HCT116 (cell line): Measurements from ENCODE around the gene TEX101. TPM values are rescaled to one million over a fixed set of nuclear protein-coding genes. Genes with fewer than 3 reads are reported as not detected.

ENCODE experiments used
- ATAC-seq: fragments of 200-7000 bp; cut with Tn5 transposase; 2 replicates; pipeline ENCODE4 v1.9.1; 2020; ENCODE audit warnings: mild to moderate bottlenecking, moderate library complexity
- BruUV-seq: library from RNA; stranded (reverse); fragments of 400-500 nt; replicated peaks from 2 replicates; lab custom pipeline; 2021; lab: Mats Ljungman, UMichigan
- CTCF ChIA-PET: fragments of 300-600 bp; sonication (Branson Sonifier 250); formaldehyde crosslinking; loops from one replicate; lab custom pipeline; 2021; ENCODE audit warnings: antibody characterized with exemption; lab: Charles Lee
- POLR2A ChIA-PET: fragments of 300-600, 350-600 bp; sonication (Branson Sonifier 250); formaldehyde crosslinking; loops from one replicate; lab custom pipeline; 2021; ENCODE audit warnings: antibody characterized with exemption; lab: Charles Lee
- RAD21 ChIA-PET, 2 experiments: fragments of 300-600 bp; sonication (Branson Sonifier 250); formaldehyde crosslinking; loops; one replicate each; lab custom pipeline; 2023; ENCODE audit warnings: low total read pairs in 2 of 2; ENCODE audit not compliant: uncharacterized antibody in 2 of 2, unreplicated experiment in 2 of 2, low non-redundant PET in 1 of 2; lab: Charles Lee
- DNase-seq: peaks from one replicate; pipeline ENCODE4 v3.0.0-alpha.2; 2010; ENCODE audit warnings: low read depth, low spot score
- H2AFZ ChIP-seq: fragments of 200-600 bp; shearing (Covaris generic), sonication (generic); 2 replicates; pipeline ENCODE4 v1.6.1; 2017; ENCODE audit warnings: low read depth, mixed run types, mixed read lengths, antibody characterized with exemption, low read length; ENCODE audit not compliant: poor library complexity, severe bottlenecking
- H3K27ac ChIP-seq: 2 replicates; pipeline ENCODE4 v1.5.1; 2012; ENCODE audit warnings: low read depth, low read length
- H3K27me3 ChIP-seq: fragments of 200-600 bp; sonication (generic); 2 replicates; pipeline ENCODE4 v1.6.1; 2016; ENCODE audit warnings: mixed run types, low read length, mixed read lengths; ENCODE audit not compliant: insufficient read depth
- H3K36me3 ChIP-seq, 2 experiments: fragments of 200-500 bp in 1 of 2; fragments of 200-600 bp in 1 of 2; sonication (Bioruptor generic) in 1 of 2; sonication (generic) in 1 of 2; 2 replicates each; pipeline versions ENCODE4 v1.5.1 to v1.6.1; 2014 to 2016; ENCODE audit warnings: low read length in 2 of 2, inconsistent platforms in 1 of 2, mixed read lengths in 1 of 2, mixed run types in 1 of 2; ENCODE audit not compliant: insufficient read depth in 2 of 2, control insufficient read depth in 1 of 2
- H3K4me1 ChIP-seq, 2 experiments: fragments of 200-600 bp in 1 of 2; sonication (generic) in 1 of 2; 2 replicates each; pipeline versions ENCODE4 v1.5.1 to v1.6.1; 2012 to 2017; ENCODE audit warnings: low read length in 2 of 2, inconsistent platforms in 1 of 2, mild to moderate bottlenecking in 1 of 2, mixed read lengths in 1 of 2, mixed run types in 1 of 2, moderate library complexity in 1 of 2; ENCODE audit not compliant: insufficient read depth in 2 of 2, control insufficient read depth in 1 of 2
- H3K4me2 ChIP-seq: fragments of 200-600 bp; sonication (generic); 2 replicates; pipeline ENCODE4 v1.6.1; 2017; ENCODE audit warnings: mixed run types, low read length, mixed read lengths
- H3K4me3 ChIP-seq, 2 experiments: fragments of 200-600 bp in 1 of 2; sonication (generic) in 1 of 2; replicated peaks in 1 of 2; 2 replicates each; pipeline ENCODE4 v1.5.1; 2011 to 2016; ENCODE audit warnings: low read length in 2 of 2, control low read depth in 1 of 2, low read depth in 1 of 2, mild to moderate bottlenecking in 1 of 2, mixed read lengths in 1 of 2, mixed run types in 1 of 2
- H3K79me2 ChIP-seq: fragments of 200-600 bp; sonication (generic); 2 replicates; pipeline ENCODE4 v1.6.1; 2017; ENCODE audit warnings: mild to moderate bottlenecking, mixed run types, low read length, moderate library complexity, mixed read lengths; ENCODE audit not compliant: insufficient read depth
- H3K9ac ChIP-seq: fragments of 200-600 bp; sonication (generic); 2 replicates; pipeline ENCODE4 v1.6.1; 2016; ENCODE audit warnings: low read length, mixed read lengths
- H3K9me2 ChIP-seq: fragments of 200-600 bp; sonication (generic), shearing (Covaris generic); 2 replicates; pipeline ENCODE4 v1.6.1; 2017; ENCODE audit warnings: mixed run types, mild to moderate bottlenecking, moderate library complexity; ENCODE audit not compliant: insufficient read depth
- H3K9me3 ChIP-seq, 2 experiments: fragments of 200-500 bp in 1 of 2; fragments of 200-600 bp in 1 of 2; sonication (Bioruptor generic) in 1 of 2; sonication (generic) in 1 of 2; 2 replicates each; pipeline ENCODE4 v1.6.1; 2014 to 2017; ENCODE audit warnings: low read length in 2 of 2, mixed read lengths in 2 of 2, inconsistent platforms in 1 of 2, low read depth in 1 of 2, mild to moderate bottlenecking in 1 of 2, mixed run types in 1 of 2, moderate library complexity in 1 of 2; ENCODE audit not compliant: control insufficient read depth in 1 of 2, insufficient read depth in 1 of 2
- H4K20me1 ChIP-seq: fragments of 200-600 bp; sonication (generic), shearing (Covaris generic); 2 replicates; pipeline ENCODE4 v1.6.1; 2017; ENCODE audit warnings: mixed run types, mild to moderate bottlenecking, moderate library complexity; ENCODE audit not compliant: insufficient read depth
- CBX3 ChIP-seq: IDR thresholded peaks from 2 replicates; pipeline ENCODE4 v1.6.1; 2012; ENCODE audit warnings: low read depth
- CEBPB ChIP-seq: IDR thresholded peaks from 2 replicates; pipeline ENCODE4 v1.6.1; 2012; ENCODE audit warnings: low read depth
- EGR1 ChIP-seq: IDR thresholded peaks from 2 replicates; pipeline ENCODE4 v1.6.1; 2012; ENCODE audit warnings: low read depth
- EZH2 ChIP-seq: fragments of 200-600 bp; sonication (generic); IDR thresholded peaks from 2 replicates; pipeline ENCODE4 v1.6.1; 2017; ENCODE audit warnings: antibody characterized with exemption, mixed run types
- FOSL1 ChIP-seq: IDR thresholded peaks from 2 replicates; pipeline ENCODE4 v1.6.1; 2012; ENCODE audit warnings: low read depth
- JUND ChIP-seq: IDR thresholded peaks from 2 replicates; pipeline ENCODE4 v1.6.1; 2012
- POLR2A ChIP-seq: IDR thresholded peaks from 2 replicates; pipeline ENCODE4 v1.7.0; 2011; ENCODE audit warnings: borderline replicate concordance; ENCODE audit not compliant: insufficient read depth, insufficient read length; ENCODE audit errors: extremely low read depth
- POLR2AphosphoS5 ChIP-seq: IDR thresholded peaks from 2 replicates; pipeline ENCODE4 v1.6.1; 2011; ENCODE audit warnings: mild to moderate bottlenecking, low read depth, low read length, moderate library complexity
- RAD21 ChIP-seq: IDR thresholded peaks from 2 replicates; pipeline ENCODE4 v1.6.1; 2012; ENCODE audit warnings: low read depth, mild to moderate bottlenecking
- SIN3A ChIP-seq: IDR thresholded peaks from 2 replicates; pipeline ENCODE4 v1.6.1; 2012; ENCODE audit warnings: low read depth
- SP1 ChIP-seq: IDR thresholded peaks from 2 replicates; pipeline ENCODE4 v1.6.1; 2012; ENCODE audit warnings: low read depth
- SRF ChIP-seq: IDR thresholded peaks from 2 replicates; pipeline ENCODE4 v1.6.1; 2012; ENCODE audit warnings: low read depth
- TCF7L2 ChIP-seq: IDR thresholded peaks from 2 replicates; pipeline ENCODE4 v1.7.0; 2011; ENCODE audit warnings: borderline replicate concordance, inconsistent platforms; ENCODE audit not compliant: insufficient read depth, insufficient read length; ENCODE audit errors: extremely low read depth
- YY1 ChIP-seq: IDR thresholded peaks from 2 replicates; pipeline ENCODE4 v1.6.1; 2011; ENCODE audit warnings: low read length, low read depth, moderate library complexity, mild to moderate bottlenecking; ENCODE audit not compliant: insufficient replicate concordance; ENCODE audit errors: extremely low read depth
- ZFX ChIP-seq: fragments of 450-650 bp; IDR thresholded peaks from 2 replicates; pipeline ENCODE4 v1.6.1; 2017
- ZNF274 ChIP-seq: fragments of 200-500 bp; sonication (Bioruptor generic); IDR thresholded peaks from 2 replicates; pipeline ENCODE4 v1.6.1; 2014; ENCODE audit warnings: mild to moderate bottlenecking, low read depth, low read length, inconsistent platforms
- intact Hi-C: fragments of 100-400 bp; cut with micrococcal nuclease; formaldehyde crosslinking; loops from 2 replicates; pipeline ENCODE4 v1.10.0; 2022
- total RNA-seq: library from RNA; stranded (reverse); gene quantifications from one replicate; pipeline ENCODE4 v1.2.1, GENCODE V29; 2021; ENCODE audit not compliant: unreplicated experiment
- TF ChIP-seq, protein P1 (sequence below): IDR thresholded peaks from 2 replicates; pipeline ENCODE4 v1.6.1; 2012; ENCODE audit warnings: low read depth
- TF ChIP-seq, protein P2 (sequence below), 3 experiments: fragments of 200-600 bp in 1 of 3; sonication (generic) in 1 of 3; IDR thresholded peaks in 2 of 3; conservative IDR thresholded peaks in 1 of 3; 2 replicates each; pipeline ENCODE4 v1.5.1; 2012 to 2017; ENCODE audit warnings: low read depth in 2 of 3, low read length in 2 of 3, antibody characterized with exemption in 1 of 3, borderline replicate concordance in 1 of 3, control low read depth in 1 of 3, mild to moderate bottlenecking in 1 of 3, mixed read lengths in 1 of 3, mixed run types in 1 of 3, moderate library complexity in 1 of 3; ENCODE audit not compliant: insufficient read depth in 1 of 3
- TF ChIP-seq, protein P3 (sequence below): IDR thresholded peaks from 2 replicates; pipeline ENCODE4 v1.6.1; 2012

Gene TEX101
- total RNA-seq, 1 experiment from 2014 or later, result not detected

DNA sequence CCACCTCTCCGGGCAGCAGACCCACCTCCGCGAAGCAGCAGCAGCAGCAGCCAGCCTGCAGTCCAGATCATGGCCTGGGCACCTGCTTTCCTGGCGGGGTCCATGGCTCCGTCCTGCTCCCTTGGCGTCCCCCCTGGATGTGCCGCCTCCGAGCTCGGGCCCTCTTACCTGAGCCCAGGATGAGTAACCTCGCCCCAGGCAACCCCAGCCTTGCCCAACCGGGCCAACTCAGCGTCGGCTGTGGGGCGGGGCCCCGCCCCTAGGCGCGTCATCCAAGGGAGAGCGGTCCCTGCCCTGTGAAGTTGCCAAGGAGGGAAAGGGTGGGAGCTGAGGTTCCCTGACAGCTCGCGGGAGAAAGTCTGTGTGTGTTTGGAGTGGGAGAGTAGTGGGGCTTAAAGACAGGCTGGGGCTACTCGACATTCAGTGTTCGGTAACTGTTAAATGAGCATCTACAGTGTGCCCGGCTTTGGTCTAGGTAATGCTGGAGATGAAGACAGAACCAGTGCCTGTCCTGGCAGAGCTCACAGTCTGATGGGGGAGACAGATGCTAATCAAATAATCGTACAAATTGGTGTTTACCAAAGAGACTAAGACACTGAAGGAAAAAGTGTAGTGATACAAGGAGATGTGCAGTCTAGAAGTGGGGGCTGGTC, 50.9 kb downstream of the TEX101 start, which contains the start of gene LYPD3:
LYPD3 (minus strand) TSS at position 141 of the 653 bp plus-strand sequence; CDS start at position 104, 37 bp downstream.
- POLR2A ChIA-PET, result interaction anchor here (1.3 kb wide), 1 partner anchor 9 kb away, joined by 3 read pairs; no protein-coding TSS in a partner anchor
- peak within 1 kb of the TSS; percentile 26; the same call in 1 of the 2 replicates for H3K27ac ChIP-seq
- intact Hi-C loops, result no loop called here
- H3K9me2 ChIP-seq, result no peaks in the 10 kb centered on the region
- CTCF ChIA-PET, result interaction anchor here (1.6 to 3.0 kb wide), 2 partner anchors 19 to 54 kb away, joined by 5 to 19 read pairs; no protein-coding TSS in a partner anchor
- H3K79me2 ChIP-seq, result no peaks in the 10 kb centered on the region
- H3K4me2 ChIP-seq, result peak within 1 kb of the TSS; percentile 100
- peak within 1 kb of the TSS; percentile 83 for H2AFZ ChIP-seq
- peak; percentile 55 for ATAC-seq
- no TSS peak for BruUV-seq
- TF ChIP-seq ZFX (no peak), EGR1 (no peak), ZNF274 (no peak), RAD21 (no peak), SIN3A (no peak), POLR2AphosphoS5 (peak; percentile 44; the same call in 1 of the 2 replicates), SRF (no peak), JUND (peak; percentile 58), TCF7L2 (peak; percentile 57), FOSL1 (peak; percentile 66), CEBPB (peak; percentile 78), SP1 (peak; percentile 56), CBX3 (no peak), POLR2A (no peak), YY1 (no peak), EZH2 (no peak)
- TF ChIP-seq, protein P1, sequence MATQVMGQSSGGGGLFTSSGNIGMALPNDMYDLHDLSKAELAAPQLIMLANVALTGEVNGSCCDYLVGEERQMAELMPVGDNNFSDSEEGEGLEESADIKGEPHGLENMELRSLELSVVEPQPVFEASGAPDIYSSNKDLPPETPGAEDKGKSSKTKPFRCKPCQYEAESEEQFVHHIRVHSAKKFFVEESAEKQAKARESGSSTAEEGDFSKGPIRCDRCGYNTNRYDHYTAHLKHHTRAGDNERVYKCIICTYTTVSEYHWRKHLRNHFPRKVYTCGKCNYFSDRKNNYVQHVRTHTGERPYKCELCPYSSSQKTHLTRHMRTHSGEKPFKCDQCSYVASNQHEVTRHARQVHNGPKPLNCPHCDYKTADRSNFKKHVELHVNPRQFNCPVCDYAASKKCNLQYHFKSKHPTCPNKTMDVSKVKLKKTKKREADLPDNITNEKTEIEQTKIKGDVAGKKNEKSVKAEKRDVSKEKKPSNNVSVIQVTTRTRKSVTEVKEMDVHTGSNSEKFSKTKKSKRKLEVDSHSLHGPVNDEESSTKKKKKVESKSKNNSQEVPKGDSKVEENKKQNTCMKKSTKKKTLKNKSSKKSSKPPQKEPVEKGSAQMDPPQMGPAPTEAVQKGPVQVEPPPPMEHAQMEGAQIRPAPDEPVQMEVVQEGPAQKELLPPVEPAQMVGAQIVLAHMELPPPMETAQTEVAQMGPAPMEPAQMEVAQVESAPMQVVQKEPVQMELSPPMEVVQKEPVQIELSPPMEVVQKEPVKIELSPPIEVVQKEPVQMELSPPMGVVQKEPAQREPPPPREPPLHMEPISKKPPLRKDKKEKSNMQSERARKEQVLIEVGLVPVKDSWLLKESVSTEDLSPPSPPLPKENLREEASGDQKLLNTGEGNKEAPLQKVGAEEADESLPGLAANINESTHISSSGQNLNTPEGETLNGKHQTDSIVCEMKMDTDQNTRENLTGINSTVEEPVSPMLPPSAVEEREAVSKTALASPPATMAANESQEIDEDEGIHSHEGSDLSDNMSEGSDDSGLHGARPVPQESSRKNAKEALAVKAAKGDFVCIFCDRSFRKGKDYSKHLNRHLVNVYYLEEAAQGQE, result no peak
- TF ChIP-seq, protein P2, sequence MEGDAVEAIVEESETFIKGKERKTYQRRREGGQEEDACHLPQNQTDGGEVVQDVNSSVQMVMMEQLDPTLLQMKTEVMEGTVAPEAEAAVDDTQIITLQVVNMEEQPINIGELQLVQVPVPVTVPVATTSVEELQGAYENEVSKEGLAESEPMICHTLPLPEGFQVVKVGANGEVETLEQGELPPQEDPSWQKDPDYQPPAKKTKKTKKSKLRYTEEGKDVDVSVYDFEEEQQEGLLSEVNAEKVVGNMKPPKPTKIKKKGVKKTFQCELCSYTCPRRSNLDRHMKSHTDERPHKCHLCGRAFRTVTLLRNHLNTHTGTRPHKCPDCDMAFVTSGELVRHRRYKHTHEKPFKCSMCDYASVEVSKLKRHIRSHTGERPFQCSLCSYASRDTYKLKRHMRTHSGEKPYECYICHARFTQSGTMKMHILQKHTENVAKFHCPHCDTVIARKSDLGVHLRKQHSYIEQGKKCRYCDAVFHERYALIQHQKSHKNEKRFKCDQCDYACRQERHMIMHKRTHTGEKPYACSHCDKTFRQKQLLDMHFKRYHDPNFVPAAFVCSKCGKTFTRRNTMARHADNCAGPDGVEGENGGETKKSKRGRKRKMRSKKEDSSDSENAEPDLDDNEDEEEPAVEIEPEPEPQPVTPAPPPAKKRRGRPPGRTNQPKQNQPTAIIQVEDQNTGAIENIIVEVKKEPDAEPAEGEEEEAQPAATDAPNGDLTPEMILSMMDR (IDR thresholded peaks at IDR 0.05 in 2 of 3, conservative IDR thresholded peaks at IDR 0.05 in 1 of 3; ENCODE audit: borderline replicate concordance in 1 of 3, insufficient read depth in 1 of 3, low read depth in 2 of 3, low read length in 2 of 3), result no peak
- TF ChIP-seq, protein P3, sequence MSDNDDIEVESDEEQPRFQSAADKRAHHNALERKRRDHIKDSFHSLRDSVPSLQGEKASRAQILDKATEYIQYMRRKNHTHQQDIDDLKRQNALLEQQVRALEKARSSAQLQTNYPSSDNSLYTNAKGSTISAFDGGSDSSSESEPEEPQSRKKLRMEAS, result 0 out of 2 replicates have a peak, but pooled peaks have one; percentile 31
- DNase-seq, result peak; percentile 71
- RAD21 ChIA-PET, result no interaction called here
- no peaks in the 10 kb centered on the region for H3K36me3 ChIP-seq
- H4K20me1 ChIP-seq, result no peaks in the 10 kb centered on the region
- H3K4me1 ChIP-seq, result peaks cover 22 to 62% of the 10 kb centered on the region in 2 experiments
- H3K9ac ChIP-seq, result peak within 1 kb of the TSS; percentile 57
- H3K27me3 ChIP-seq, result no peaks in the 10 kb centered on the region
- H3K9me3 ChIP-seq, result no peaks in the 10 kb centered on the region
- H3K4me3 ChIP-seq, result peak within 1 kb of the TSS; percentile 35 to 73
